Activated B cell treated with CpG ODN at 0.5 μM for 24 hours (primary cell): ENCODE data around the gene DZIP1. TPM values are rescaled to one million over a fixed set of nuclear protein-coding genes. Genes with fewer than 3 reads are reported as not detected.

Source experiments
- ATAC-seq: fragments of 200-7000 bp; cut with Tn5 transposase; one replicate; pipeline ENCODE4 v1.10.0; 2021; ENCODE audit warnings: low read depth, mild to moderate bottlenecking, moderate library complexity
- CTCF ChIA-PET: fragments of 350-600 bp; sonication (Branson Sonifier 250); formaldehyde crosslinking; loops from one replicate; lab custom pipeline; 2021; ENCODE audit warnings: antibody characterized with exemption; lab: Charles Lee
- POLR2A ChIA-PET: fragments of 350-600 bp; sonication (Branson Sonifier 250); formaldehyde crosslinking; loops from one replicate; lab custom pipeline; 2021; ENCODE audit warnings: antibody characterized with exemption; lab: Charles Lee
- DNase-seq: peaks from one replicate; pipeline ENCODE4 v3.0.0; 2022
- H3K27ac Mint-ChIP-seq: one replicate; pipeline ENCODE4 v1.8.0; 2020; ENCODE audit warnings: mixed read lengths
- H3K27me3 Mint-ChIP-seq: one replicate; pipeline ENCODE4 v1.8.0; 2021; ENCODE audit warnings: mixed read lengths
- H3K36me3 Mint-ChIP-seq: one replicate; pipeline ENCODE4 v1.8.0; 2021; ENCODE audit warnings: low read depth, mixed read lengths
- H3K4me1 Mint-ChIP-seq: one replicate; pipeline ENCODE4 v1.8.0; 2021; ENCODE audit warnings: mixed read lengths
- H3K4me3 Mint-ChIP-seq: one replicate; pipeline ENCODE4 v1.8.0; 2020; ENCODE audit warnings: mild to moderate bottlenecking, mixed read lengths
- H3K9me3 Mint-ChIP-seq: one replicate; pipeline ENCODE4 v1.8.0; 2020; ENCODE audit warnings: mixed read lengths
- intact Hi-C: fragments of 100-400 bp; cut with micrococcal nuclease; formaldehyde crosslinking; loops from one replicate; pipeline ENCODE4 v1.15.1; 2024
- total RNA-seq: library from RNA; stranded (reverse); gene quantifications from 2 replicates; pipeline ENCODE4 v1.2.3, GENCODE V29; 2022
- TF ChIP-seq, protein P1 (sequence below): fragments of 200-600 bp; IDR thresholded peaks from one replicate; pipeline ENCODE4 v1.8.0; 2022; ENCODE audit warnings: antibody characterized with exemption, mild to moderate bottlenecking

DZIP1 gene
- total RNA-seq, 1 donor from 2014 or later, result not detected

DNA sequence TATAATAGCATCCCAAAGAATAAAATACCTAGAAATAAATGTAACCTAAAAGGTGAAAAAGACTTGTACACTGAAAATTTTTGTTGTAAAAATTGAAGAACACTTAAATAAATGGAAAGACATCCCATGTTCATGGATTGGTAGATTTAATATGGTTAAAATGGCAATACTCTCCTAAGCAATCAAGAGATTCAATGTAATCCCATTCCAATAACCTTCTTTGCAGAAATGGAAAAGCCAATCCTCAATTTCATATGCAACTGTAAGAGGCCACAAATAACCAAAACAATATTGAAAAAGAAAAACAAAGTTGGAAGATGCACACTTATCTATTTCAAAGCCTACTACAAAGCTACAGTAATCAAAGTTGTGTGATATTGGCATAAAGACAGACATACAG is 17.7 kb downstream of the DZIP1 start:
- no peaks in the 10 kb centered on the region for H3K9me3 Mint-ChIP-seq
- intact Hi-C loops, result loop anchor here (10.0 kb wide), 1 partner anchor 1328 kb away; no protein-coding TSS in a partner anchor
- H3K27ac Mint-ChIP-seq, result no peak overlapping the region
- ChIA-PET POLR2A (no interaction called here), CTCF (interaction anchor here (7.5 kb wide), 1 partner anchor 207 kb away, joined by 127 read pairs; no protein-coding TSS in a partner anchor)
- no peaks in the 10 kb centered on the region for H3K4me1 Mint-ChIP-seq
- H3K27me3 Mint-ChIP-seq, result peaks cover 7% of the 10 kb centered on the region
- ATAC-seq (no peak), DNase-seq (no peak)
- TF ChIP-seq, protein P1, sequence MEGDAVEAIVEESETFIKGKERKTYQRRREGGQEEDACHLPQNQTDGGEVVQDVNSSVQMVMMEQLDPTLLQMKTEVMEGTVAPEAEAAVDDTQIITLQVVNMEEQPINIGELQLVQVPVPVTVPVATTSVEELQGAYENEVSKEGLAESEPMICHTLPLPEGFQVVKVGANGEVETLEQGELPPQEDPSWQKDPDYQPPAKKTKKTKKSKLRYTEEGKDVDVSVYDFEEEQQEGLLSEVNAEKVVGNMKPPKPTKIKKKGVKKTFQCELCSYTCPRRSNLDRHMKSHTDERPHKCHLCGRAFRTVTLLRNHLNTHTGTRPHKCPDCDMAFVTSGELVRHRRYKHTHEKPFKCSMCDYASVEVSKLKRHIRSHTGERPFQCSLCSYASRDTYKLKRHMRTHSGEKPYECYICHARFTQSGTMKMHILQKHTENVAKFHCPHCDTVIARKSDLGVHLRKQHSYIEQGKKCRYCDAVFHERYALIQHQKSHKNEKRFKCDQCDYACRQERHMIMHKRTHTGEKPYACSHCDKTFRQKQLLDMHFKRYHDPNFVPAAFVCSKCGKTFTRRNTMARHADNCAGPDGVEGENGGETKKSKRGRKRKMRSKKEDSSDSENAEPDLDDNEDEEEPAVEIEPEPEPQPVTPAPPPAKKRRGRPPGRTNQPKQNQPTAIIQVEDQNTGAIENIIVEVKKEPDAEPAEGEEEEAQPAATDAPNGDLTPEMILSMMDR, result no peak
- no peak overlapping the region for H3K4me3 Mint-ChIP-seq
- H3K36me3 Mint-ChIP-seq, result no peaks in the 10 kb centered on the region

- ATAC-seq (no peak), DNase-seq (no peak)
- ChIA-PET CTCF (interaction anchor here (0.9 to 7.5 kb wide), 9 partner anchors 9 to 356 kb away, joined by 3 to 127 read pairs (median 4); no protein-coding TSS in a partner anchor), POLR2A (interaction anchor here (0.7 kb wide), 1 partner anchor 176 kb away, joined by 3 read pairs; no protein-coding TSS in a partner anchor)
- peaks cover 11% of the 10 kb centered on the region for H3K27me3 Mint-ChIP-seq
- TF ChIP-seq, protein P1, result no peak
- H3K4me1 Mint-ChIP-seq, result no peaks in the 10 kb centered on the region
- H3K36me3 Mint-ChIP-seq, result no peaks in the 10 kb centered on the region
- H3K4me3 Mint-ChIP-seq, result no peak overlapping the region
- intact Hi-C loops, result loop anchor here (1.0 to 10.0 kb wide), 3 partner anchors 210 to 1331 kb away; no protein-coding TSS in a partner anchor
- no peak overlapping the region for H3K27ac Mint-ChIP-seq
- H3K9me3 Mint-ChIP-seq, result no peaks in the 10 kb centered on the region
Measured at GRCh38 chr13:95624020-95624419, 20.5 kb downstream of the DZIP1 start.

- POLR2A ChIA-PET, result no interaction called here
- Mint-ChIP-seq H3K36me3 (no peaks in the 10 kb centered on the region), H3K9me3 (no peaks in the 10 kb centered on the region), H3K4me1 (no peaks in the 10 kb centered on the region), H3K27ac (no peak overlapping the region), H3K27me3 (peaks cover 11% of the 10 kb centered on the region), H3K4me3 (no peak overlapping the region)
- TF ChIP-seq, protein P1, result no peak
- ATAC-seq (no peak), DNase-seq (no peak)
- intact Hi-C loops, result loop anchor here (10.0 kb wide), 1 partner anchor 1332 kb away; no protein-coding TSS in a partner anchor
- CTCF ChIA-PET, result interaction anchor here (1.4 to 7.5 kb wide), 2 partner anchors 9 to 211 kb away, joined by 3 to 127 read pairs; no protein-coding TSS in a partner anchor
Measured at GRCh38 chr13:95623141-95623540, 21.4 kb downstream of the DZIP1 start.

GRCh38 chr13:95620825-95621498 is 23.5 kb downstream of the DZIP1 start:
- no peaks in the 10 kb centered on the region for H3K4me1 Mint-ChIP-seq
- peaks cover 15% of the 10 kb centered on the region for H3K27me3 Mint-ChIP-seq
- intact Hi-C loops, result loop anchor here (10.0 kb wide), 1 partner anchor 1334 kb away; no protein-coding TSS in a partner anchor
- ChIA-PET CTCF (interaction anchor here (7.5 kb wide), 1 partner anchor 213 kb away, joined by 127 read pairs; no protein-coding TSS in a partner anchor), POLR2A (no interaction called here)
- DNase-seq (no peak), ATAC-seq (no peak)
- TF ChIP-seq, protein P1, result no peak
- H3K4me3 Mint-ChIP-seq, result no peak overlapping the region
- H3K9me3 Mint-ChIP-seq, result no peaks in the 10 kb centered on the region
- H3K27ac Mint-ChIP-seq, result no peak overlapping the region
- no peaks in the 10 kb centered on the region for H3K36me3 Mint-ChIP-seq
